GM18867 (cell line): ENCODE data around the gene TEX48.

Experiments used
- ATAC-seq: cut with Tn5 transposase; IDR thresholded peaks from one replicate; pipeline ENCODE4 v1.9.1; 2021; ENCODE audit warnings: mild to moderate bottlenecking, moderate library complexity; ENCODE audit not compliant: unreplicated experiment

TEX48 gene

DNA sequence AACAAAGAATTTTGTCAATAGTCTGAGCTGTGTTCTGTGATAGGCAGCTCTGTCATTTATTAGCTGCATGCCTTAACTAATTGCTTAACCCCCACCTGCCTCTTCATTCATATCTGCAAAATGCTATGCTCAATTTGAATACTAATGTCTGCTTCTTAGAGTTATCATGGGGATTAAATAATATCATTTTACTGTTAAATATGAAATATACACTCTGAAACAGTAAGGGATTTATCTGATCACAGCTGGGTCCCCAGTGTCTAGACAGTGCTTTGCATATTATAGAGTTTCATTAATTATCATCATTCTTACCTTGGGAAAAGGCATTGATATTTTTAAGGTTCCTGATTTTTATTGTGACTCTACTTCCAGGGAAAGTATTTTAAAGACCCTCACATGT lies 12.0 kb downstream of the TEX48 start:
- no peak for ATAC-seq

DNA sequence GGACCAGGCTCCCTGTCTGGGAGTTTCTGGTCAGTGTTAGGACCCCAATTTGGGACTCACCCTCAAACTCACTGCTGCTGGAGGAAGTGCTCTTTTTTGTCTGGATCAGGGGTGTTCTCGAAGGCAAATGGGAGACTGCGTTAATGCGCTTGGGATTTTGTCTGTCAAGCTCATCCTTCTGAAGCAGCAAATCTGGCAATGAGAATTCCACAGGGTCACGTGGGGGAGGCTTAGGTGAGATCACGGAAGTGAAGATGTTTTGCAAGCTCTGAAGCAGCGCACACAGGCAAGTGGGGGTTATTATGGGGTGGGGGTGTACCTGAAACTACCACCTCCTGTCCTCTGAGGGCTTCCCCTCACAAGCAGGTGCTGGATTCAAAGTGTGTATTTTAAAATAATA lies 13.8 kb downstream of the TEX48 start:
- ATAC-seq, result no peak

DNA sequence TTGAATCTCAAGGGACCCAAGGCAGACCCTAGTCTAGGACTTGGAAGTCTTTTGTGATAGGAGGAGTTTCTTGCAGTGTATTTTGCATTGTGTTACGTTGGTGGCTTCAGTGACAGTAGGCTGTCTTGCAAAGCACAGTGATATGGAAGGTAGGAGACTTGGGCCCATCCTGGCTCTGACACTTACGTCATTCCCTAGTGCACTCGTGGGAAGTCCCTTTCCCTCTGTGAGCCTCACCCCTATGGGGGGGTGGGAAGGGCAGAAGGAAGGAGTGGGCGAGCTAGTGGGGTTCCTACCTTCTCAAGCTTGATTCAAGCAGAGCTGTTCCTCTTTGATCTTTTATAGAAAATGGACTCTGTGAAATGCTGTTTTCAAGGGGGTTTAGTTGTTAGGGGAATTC lies 15.1 kb downstream of the TEX48 start:
- ATAC-seq, result no peak

DNA sequence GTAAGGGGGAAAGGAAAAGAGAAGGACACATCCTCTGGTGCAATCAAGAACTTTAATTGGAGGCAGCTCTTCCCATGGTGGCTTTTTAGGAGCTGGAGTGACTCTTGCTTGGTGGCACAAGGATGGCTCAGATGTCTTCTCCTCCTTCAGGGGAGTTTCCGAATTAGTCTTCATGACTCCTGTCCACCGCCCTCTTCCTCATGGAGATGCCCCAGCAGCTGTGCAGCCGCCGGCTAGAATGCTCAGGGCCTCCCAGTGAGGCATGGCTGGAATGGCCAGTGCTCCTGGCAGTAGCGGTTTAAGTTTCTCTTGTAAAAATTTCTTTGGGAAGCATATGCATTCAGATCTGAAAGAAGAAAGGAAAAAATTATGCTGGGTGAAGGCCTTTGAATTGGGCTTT lies 15.6 kb downstream of the TEX48 start:
- no peak for ATAC-seq

DNA sequence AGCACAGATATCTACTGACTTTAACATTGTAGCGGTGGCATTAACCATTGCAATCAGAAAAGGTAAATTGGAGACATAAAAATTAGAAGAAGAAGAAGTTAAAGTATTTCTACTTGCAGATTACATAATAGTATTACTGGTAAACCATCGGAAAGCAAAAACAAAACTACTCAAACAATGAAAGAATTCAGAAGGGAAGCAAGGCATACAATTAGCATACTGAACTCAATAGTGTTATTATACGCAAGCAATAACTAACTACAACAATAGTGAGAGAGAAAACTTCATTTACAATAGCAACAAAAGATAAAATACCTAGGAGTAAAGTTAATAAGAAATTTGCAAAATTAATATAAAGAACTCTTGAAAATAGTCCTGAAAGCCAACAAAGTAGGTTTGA lies 17.8 kb downstream of the TEX48 start:
- no peak for ATAC-seq

DNA sequence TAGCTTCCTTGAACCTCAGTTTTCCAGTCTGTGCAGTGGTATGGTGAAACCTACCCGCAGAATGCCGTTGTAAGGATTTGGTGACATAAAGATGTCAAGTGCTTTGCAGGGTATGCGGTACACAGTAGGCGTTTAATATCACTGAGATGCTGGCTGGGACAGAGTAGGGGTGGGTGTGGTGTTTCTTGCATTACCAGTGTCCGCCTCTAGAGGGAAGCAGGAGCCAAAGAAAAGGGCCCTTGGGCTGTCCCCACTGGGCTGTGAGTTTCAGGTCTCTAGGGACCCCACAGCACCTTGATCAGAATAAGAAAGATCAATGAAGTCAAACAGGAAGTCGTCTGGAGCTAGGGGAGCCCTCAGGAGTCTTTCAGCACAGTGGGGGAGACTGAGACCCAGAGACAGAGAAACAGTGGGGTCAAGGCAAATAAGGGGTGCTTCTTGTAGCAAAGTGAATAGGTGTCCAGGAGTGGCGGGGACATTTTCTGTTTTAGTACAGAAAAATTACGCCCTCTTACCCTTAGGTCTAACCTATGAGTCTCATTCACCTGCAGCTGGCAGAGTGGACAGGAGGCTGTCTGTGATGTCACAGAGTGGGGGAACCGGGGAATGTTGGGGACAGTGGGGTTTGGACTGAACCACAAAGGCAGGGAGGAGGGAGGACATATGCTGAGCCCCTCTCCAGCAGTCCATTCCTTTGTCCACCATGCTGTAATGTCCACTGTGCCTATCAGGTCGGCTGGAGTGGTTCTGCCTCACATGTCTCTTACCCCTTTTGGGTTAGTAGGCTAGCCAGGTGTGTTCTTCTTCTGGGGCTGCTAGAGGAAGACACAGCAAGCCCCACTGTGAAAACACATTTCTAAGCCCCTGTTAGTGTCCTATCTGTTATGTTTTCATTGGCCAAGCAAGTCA lies 19.7 kb downstream of the TEX48 start:
- peak; percentile 84 for ATAC-seq

DNA sequence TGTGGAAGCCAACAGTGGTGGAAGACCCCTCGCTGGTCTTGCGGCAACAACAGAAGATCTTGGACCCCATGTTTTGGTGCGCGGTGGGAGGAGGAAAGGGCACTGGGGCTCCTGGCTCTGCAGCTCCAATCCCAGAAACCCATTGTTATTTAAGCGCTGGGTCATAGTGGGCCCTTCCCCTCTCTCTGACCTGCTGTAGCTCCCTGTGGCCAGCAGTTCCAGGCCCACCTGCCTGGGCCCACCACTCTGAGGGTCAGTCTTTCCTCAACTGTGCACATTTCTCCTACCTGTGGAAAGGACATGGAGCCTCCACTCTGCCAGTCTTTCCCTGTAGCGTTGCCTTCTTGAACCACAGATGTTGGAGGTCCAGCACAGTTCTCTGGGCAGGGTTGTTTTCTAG lies 24.3 kb downstream of the TEX48 start, which contains the start of gene TEX53:
Gene TEX53 (minus strand): TSS at position 101 of the 400 bp plus-strand sequence. CDS start 31 bp downstream, at position 70.
- no peak for ATAC-seq

DNA sequence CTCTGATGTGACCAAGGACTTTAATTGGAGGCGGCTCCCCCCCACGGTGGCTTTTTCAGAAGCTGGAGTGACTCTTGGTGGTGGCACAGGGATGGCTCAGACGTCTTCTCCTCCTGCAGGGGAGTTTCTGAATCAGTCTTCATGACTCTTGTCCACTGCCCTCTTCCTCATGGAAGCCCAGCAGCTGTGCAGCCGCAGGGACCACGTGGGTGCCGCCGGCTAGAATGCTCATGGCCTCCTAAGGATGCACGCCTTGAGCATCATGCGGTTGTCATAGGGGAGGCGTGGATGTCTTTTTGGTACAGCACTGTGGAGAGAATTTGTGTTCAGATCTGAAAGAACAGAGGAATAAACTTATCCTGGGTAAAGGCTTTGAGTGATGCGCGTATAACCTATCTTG lies 25.7 kb downstream of the TEX48 start:
- no peak for ATAC-seq

DNA sequence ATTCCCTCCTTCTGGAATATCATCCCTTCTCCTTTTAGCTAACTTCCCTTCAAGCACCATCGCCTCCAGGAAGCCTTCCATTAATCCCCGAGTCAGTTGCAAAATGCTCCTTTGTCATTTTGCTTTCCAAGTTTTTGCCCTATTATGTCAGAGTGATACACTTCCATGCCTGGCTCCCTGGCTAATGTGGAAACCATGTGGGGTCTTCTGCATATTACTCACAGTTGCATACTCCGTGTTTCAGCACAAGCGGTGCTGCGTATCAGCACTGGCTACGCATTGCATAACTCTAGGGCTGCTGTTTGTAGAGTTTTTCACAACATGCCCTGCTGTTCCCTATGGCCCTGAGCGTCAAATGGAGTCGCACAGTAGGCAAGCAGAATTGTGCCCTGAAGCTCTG lies 26.3 kb downstream of the TEX48 start:
- ATAC-seq, result no peak

DNA sequence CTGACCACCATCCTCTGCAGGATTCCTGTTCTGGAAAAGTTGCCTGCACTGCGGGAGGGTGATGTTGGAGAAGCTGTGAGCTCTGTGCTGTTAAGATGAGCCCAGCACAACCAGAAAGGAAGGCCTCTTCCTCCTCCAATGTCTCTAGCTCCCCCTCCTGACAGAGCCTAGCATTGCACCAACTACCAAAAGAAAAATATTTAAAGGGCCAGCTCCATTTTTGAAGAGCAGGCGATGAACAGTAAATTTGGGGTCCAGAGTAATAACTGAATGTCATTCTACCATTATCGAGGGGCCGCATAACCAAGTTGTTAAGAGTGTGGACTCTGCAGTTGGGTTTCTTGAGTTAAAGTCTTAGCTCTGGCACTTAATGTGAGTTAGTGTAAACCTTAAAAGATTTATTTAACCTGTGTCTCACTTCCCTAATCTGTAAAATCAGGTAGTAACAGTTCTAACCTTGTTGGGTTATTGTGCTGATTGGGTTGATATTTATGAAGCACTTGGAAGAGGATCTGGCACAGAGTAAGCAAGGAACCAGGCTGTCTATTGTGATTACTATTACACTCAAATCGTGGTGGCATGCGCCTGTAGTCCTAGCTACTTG lies 28.3 kb downstream of the TEX48 start:
- peak; percentile 80 for ATAC-seq

DNA sequence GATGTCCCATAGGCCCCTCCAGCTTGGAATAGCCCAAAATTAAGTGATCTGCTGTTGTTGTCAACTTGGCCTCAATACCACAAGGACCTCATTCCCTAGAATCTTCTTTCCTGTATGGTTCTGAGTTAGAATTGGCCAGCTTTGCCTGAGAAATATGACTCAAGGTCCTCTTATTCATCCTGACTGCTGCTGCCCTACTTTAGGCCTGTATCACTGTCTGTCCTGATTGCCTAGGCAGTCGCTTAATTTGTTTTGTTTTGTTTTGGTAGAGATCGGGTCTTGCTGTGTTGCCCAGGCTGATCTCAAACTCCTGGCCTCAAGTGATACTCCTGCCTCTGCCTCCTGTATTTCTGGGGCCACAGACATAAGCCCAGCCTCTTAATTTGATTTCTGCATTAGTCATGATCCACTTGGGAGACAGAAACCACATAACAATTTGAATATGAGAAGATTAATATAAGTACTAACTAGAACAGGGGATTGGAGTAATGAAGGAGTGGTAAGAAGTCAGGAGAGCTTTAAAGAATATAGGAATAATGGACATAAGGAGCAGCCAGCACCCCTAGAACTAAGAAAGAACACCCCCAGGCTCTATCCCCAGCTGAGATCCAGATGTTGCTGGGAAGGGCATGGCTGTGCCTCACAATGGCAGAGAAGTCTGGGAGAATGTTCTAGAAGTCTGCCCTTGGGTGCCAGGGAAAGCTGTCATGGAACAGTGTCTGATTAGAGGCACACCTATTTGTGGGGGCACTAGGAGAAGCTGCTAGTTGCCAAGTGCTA lies 29.0 kb downstream of the TEX48 start:
- ATAC-seq, result peak; percentile 12

DNA sequence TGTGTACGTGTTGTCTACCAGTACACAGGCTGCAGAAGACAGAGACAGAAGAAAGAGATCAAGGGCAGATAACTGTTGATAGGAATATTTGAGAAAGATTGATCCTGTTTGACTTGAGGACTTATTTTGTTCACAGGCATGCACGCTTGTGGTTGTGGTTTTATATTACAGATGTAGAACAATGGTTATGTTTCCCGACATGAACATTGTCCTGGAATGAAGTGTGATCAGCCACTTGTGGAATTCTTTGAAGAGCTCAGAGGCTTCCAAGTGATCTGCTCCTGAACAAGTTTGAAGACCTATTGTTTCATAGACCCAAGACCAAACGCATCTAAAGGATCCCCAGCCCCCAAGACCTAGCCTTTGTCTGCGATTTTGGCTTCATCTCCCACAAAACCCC lies 38.1 kb downstream of the TEX48 start:
- ATAC-seq, result no peak

DNA sequence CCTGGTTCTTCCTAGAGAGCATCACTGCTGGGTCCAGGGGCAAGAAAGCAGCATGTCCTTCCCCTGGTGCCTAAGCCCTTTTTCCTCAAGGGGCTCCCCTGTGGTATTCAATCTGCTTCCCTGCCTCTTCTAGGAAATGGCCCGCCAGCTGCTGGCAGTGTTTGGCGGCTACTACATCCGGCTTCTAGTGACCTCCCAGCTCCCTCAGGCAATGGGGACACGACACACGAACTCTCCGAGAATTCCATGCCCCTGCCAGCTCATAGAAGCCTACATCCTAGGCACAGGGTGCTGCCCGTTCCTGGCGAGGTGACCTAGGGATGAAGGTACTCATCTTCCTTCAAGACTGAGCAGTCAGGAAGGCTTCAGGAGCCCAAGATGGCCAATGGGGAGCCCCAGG lies 39.0 kb downstream of the TEX48 start:
- no peak for ATAC-seq

DNA sequence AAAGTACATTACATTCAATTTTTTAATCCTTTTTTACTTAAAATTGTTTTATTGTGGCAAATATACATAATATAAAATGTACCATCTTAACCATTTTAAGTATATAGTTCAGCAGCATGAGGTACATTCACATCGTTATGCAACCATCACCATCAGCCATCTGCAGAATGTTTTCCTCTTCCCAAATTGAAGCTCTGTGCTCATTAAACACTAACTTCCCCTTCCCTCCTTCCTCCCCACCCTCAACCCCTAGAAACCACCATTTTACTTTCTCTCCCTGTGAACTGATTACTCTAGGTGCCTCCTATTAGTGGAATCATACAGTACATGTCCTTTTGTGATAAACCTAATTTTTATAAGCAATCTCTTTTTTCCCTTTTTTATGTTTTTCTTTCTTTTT lies 40.0 kb downstream of the TEX48 start:
- ATAC-seq, result no peak

DNA sequence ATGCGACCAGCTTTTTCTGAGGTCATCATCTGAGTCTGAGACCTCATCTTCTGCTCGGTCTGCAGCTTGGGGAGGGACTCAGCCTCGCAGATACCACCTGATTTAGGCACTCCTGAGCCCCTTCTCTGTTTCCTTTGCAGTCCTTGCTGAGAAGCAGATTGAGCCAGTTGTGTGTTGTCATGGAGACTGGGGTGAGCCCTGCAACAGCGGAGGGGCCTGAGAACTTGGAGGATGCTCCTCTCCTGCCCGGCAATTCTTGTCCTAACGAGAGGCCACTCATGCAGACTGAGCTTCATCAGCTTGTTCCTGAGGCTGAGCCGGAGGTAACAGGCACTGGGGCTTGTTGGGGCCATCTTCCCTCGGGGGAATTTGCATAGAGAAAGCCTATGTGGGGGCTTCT lies 43.6 kb downstream of the TEX48 start:
- ATAC-seq, result no peak

DNA sequence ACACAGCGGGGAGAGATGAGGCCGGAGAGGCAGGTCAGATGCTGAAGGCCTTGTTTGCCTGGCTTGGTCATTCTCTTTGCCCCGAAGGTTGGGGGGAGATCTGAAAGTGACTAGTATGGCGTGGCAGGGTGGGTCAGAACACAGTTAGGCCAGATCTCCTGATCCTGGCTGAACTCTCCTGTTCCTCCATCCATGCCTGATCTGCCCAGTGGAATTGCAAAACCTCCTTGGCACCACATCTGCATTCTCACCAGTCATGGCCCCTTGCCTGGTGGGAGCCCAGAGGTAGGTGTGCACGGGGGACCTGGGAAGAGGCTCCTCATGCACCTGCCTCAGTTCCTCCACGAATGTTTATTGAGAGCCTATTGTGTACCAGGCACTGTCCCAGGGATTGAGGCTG lies 47.6 kb downstream of the TEX48 start:
- no peak for ATAC-seq

DNA sequence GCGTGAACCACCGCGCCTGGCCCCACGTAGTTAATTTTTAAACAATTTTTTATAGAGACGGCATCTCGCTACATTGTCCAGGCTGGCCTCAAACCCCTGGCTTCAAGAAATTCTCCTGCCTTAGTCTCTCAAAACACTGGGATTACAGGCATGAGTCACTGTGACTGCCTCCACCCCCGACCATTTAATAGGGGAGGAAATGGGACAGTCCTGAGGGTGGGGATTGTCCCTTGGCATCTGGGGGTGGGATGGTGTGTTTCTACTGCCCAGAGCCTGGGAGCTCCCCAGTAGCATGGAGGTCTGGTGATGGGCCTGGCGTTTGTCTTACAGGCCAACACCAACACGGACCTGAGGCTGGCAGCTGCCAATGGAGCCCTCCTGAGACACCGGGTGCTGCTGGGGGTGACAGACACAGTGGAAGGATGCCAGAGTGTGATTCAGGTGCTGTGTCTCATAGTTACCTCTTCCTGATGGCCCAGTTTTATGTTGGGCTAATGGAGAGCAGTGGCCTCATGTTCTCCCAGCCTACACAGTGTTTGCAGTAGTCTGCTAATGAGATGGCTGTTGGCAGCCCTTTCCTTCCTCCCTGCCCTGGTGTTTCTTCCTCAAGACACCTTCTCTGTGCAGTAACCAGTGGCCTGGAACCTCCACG lies 48.4 kb downstream of the TEX48 start:
- no peak for ATAC-seq

DNA sequence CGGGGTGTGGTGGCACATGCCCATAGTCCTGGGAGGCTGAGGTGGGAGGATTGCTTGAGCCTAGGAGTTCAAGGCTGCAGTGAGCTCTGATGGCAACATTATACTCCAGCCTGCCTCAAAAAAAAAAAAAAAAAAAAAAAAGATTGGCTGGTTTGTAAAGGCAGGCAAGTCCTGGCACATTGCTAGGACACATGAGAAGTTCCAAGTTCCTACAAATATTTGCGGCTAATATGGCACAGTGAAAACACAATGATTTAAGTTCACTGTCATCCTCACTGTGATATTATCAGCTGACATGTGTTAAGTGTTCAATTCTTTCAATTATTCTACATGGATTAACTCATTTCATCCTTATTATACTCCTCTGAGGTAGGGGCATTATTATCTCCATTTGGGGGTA lies 50.8 kb downstream of the TEX48 start:
- no peak for ATAC-seq

DNA sequence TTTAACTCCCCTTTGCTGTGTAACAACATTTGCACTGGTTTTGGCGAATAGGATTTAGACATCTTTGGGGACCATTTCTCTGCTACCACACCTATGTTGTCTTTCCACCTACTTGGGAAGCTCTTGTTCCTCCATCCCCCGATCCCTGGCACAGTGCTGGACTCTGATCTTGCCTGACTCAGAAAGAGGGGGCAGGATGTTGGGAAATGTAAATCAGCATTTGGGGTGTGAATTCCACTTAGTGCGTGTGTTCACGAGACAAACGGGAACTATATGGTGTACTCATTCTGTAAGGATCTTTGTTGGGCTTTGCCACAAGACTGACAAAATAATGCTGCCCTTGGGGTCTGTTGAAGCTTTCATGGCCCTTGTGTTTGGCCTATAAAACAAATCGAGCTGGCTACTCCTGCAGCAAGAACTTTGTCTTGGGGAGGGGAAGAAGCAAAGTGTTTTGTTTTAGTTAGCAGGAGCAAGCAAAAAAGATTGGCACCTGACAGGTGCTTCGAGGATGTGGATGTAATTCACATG lies 52.4 kb downstream of the TEX48 start:
- ATAC-seq, result no peak

DNA sequence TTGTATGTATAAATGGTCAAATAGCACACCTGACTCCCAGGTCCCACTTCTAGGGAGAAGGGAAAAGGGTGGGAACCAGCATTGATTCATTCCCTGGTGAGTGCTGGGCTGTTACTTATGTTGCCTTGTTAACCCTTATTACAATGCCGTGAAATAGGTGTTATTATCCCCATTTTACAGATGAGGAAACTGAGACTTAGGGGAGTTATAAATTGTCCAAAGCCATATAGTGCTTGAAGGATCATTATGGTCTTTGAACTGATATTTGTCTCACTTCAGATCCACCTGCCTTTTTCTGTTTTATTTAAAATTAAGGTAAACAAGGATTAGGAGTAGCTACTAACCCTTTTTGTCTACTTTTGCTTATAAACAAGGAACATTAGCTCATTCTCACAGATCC lies 54.4 kb downstream of the TEX48 start:
- ATAC-seq, result no peak
